Stimulated activated CD4-positive, alpha-beta T cell treated with anti-CD3 and anti-CD28 coated beads, Interleukin-4, amount 100 ng/mL, for 1 hour (primary cell): ENCODE data around the gene ALDOC.
"Not testable (repeated sequence)": the region's sequence is repeated elsewhere in the genome, so short reads cannot be mapped to it uniquely, and the experiment has no call there.

Experiments used
- DNase-seq: peaks from one replicate; pipeline ENCODE4 v3.0.0-alpha.2; 2020

The ALDOC gene

GRCh38 chr17:28580959-28581358 is 4.3 kb upstream of the ALDOC start:
- no peak for DNase-seq

GRCh38 chr17:28579526-28579925 is 2.8 kb upstream of the ALDOC start:
- no peak for DNase-seq

GRCh38 chr17:28578246-28579195 is 1.8 kb upstream of the ALDOC start:
- DNase-seq: no peak

GRCh38 chr17:28577466-28577824 is 750 bp upstream of the ALDOC start:
- no peak for DNase-seq

- not testable (repeated sequence) for DNase-seq
These were observed 679 bp downstream of the ALDOC start for GRCh38 chr17:28576016-28576415.

GRCh38 chr17:28575126-28575795 is 1.4 kb downstream of the ALDOC start:
- DNase-seq: no peak

GRCh38 chr17:28574526-28574925 is 2.2 kb downstream of the ALDOC start:
- peak; percentile 17 for DNase-seq

- no peak for DNase-seq
These were observed 2.7 kb downstream of the ALDOC start for GRCh38 chr17:28573966-28574480.

- no peak for DNase-seq
These were observed 3.2 kb downstream of the ALDOC start for GRCh38 chr17:28573521-28573920.

- no peak for DNase-seq
These were observed 3.7 kb downstream of the ALDOC start for GRCh38 chr17:28573040-28573380.

GRCh38 chr17:28572259-28573039 is 4.2 kb downstream of the ALDOC start:
- DNase-seq: no peak

GRCh38 chr17:28571361-28572122 is 5.2 kb downstream of the ALDOC start, which contains the start of gene PIGS:
TSS of gene PIGS (minus strand) at chr17:28571524. CDS start at chr17:28571496, 28 bp downstream.
- peak; percentile 91 for DNase-seq

GRCh38 chr17:28570716-28571360 is 5.9 kb downstream of the ALDOC start:
- peak; percentile 49 for DNase-seq

- DNase-seq: no peak
These were observed 7.2 kb downstream of the ALDOC start for GRCh38 chr17:28569446-28569845.

- DNase-seq: no peak
These were observed 9.1 kb downstream of the ALDOC start for GRCh38 chr17:28567604-28568003.

GRCh38 chr17:28563475-28563874 is 13.2 kb downstream of the ALDOC start:
- no peak for DNase-seq

GRCh38 chr17:28555022-28555421 is 21.7 kb downstream of the ALDOC start:
- DNase-seq: no peak

- no peak for DNase-seq
These were observed 22.1 kb downstream of the ALDOC start for GRCh38 chr17:28554565-28554964.

GRCh38 chr17:28553000-28553505 is 23.6 kb downstream of the ALDOC start:
- DNase-seq: no peak

GRCh38 chr17:28552176-28552999 is 24.3 kb downstream of the ALDOC start, which contains the start of gene UNC119:
TSS of gene UNC119 (minus strand) at chr17:28552624. CDS start at chr17:28552557, 67 bp downstream.
- DNase-seq: peak; percentile 82
